MCF 10A (cell line): ENCODE data around the gene RPH3AL. TPM values are rescaled to one million over a fixed set of nuclear protein-coding genes. Genes with fewer than 3 reads are reported as not detected.

Experiments
- BruUV-seq: library from RNA; stranded (reverse); fragments of 400-500 nt; replicated peaks from 2 replicates; lab custom pipeline; 2021; lab: Mats Ljungman, UMichigan
- CTCF ChIA-PET: fragments of 300-600 bp; sonication (Branson Sonifier 250); formaldehyde crosslinking; extraction: SDS; loops from one replicate; lab custom pipeline; 2021; ENCODE audit warnings: antibody characterized with exemption, inconsistent platforms; lab: Yijun Ruan, JAX
- POLR2A ChIA-PET: fragments of 300-600, 350-650 bp; sonication (Branson Sonifier 250); formaldehyde crosslinking; extraction: SDS; loops from one replicate; lab custom pipeline; 2020; ENCODE audit warnings: antibody characterized with exemption, inconsistent platforms; lab: Yijun Ruan, JAX
- DNase-seq: peaks from one replicate; pipeline ENCODE4 v3.0.0-alpha.2; 2018; ENCODE audit not compliant: unreplicated experiment
- H3K27ac Mint-ChIP-seq: one replicate; pipeline ENCODE4 v1.8.0; 2022; ENCODE audit warnings: mild to moderate bottlenecking, low read depth, mixed read lengths; ENCODE audit not compliant: unreplicated experiment
- H3K27me3 Mint-ChIP-seq: one replicate; pipeline ENCODE4 v1.8.0; 2022; ENCODE audit warnings: mixed read lengths; ENCODE audit not compliant: insufficient read depth, unreplicated experiment
- H3K36me3 Mint-ChIP-seq: one replicate; pipeline ENCODE4 v1.8.0; 2022; ENCODE audit warnings: mild to moderate bottlenecking, moderate library complexity, mixed read lengths; ENCODE audit not compliant: insufficient read depth, unreplicated experiment
- H3K4me1 Mint-ChIP-seq: one replicate; pipeline ENCODE4 v1.8.0; 2022; ENCODE audit warnings: mixed read lengths; ENCODE audit not compliant: insufficient read depth, unreplicated experiment
- H3K4me3 Mint-ChIP-seq: one replicate; pipeline ENCODE4 v1.8.0; 2022; ENCODE audit warnings: mild to moderate bottlenecking, moderate library complexity, mixed read lengths; ENCODE audit not compliant: unreplicated experiment
- H3K9me3 Mint-ChIP-seq: one replicate; pipeline ENCODE4 v1.8.0; 2022; ENCODE audit warnings: mixed read lengths; ENCODE audit not compliant: unreplicated experiment
- CTCF ChIP-seq: fragments of 200-600 bp; IDR thresholded peaks from one replicate; pipeline ENCODE4 v1.8.0; 2022; ENCODE audit warnings: antibody characterized with exemption, mild to moderate bottlenecking; ENCODE audit not compliant: unreplicated experiment
- intact Hi-C: fragments of 100-400 bp; cut with micrococcal nuclease; formaldehyde crosslinking; loops from 2 replicates; pipeline ENCODE4 v1.14.1; 2022
- total RNA-seq: library from RNA; stranded (reverse); gene quantifications from 2 replicates; pipeline ENCODE4 v1.2.3, GENCODE V29; 2022

RPH3AL gene
- total RNA-seq, 1 experiment from 2014 or later = 0.89 TPM

GRCh38 chr17:178292-179065 is 174.1 kb downstream of the RPH3AL start:
- DNase-seq = no peak
- POLR2A ChIA-PET = no interaction called here
- Mint-ChIP-seq H3K27me3 (peaks cover 11% of the 10 kb centered on the region), H3K4me1 (no peaks in the 10 kb centered on the region), H3K27ac (no peak overlapping the region), H3K36me3 (no peaks in the 10 kb centered on the region), H3K4me3 (no peak overlapping the region), H3K9me3 (no peaks in the 10 kb centered on the region)
- no TSS peak for BruUV-seq
- TF ChIP-seq CTCF = no peak
- intact Hi-C loops = no loop called here
- CTCF ChIA-PET = interaction anchor here (0.6 to 0.8 kb wide), 2 partner anchors 208 to 522 kb away, joined by 3 to 4 read pairs; no protein-coding TSS in a partner anchor

- no TSS peak for BruUV-seq
- H3K9me3 Mint-ChIP-seq = no peaks in the 10 kb centered on the region
- H3K27ac Mint-ChIP-seq = no peak overlapping the region
- ChIA-PET CTCF (no interaction called here), POLR2A (no interaction called here)
- no peak overlapping the region for H3K4me3 Mint-ChIP-seq
- no peak for TF ChIP-seq CTCF
- intact Hi-C loops = no loop called here
- peaks cover 11% of the 10 kb centered on the region for H3K27me3 Mint-ChIP-seq
- no peaks in the 10 kb centered on the region for H3K36me3 Mint-ChIP-seq
- no peak for DNase-seq
- H3K4me1 Mint-ChIP-seq = no peaks in the 10 kb centered on the region
These were observed 174.8 kb downstream of the RPH3AL start for GRCh38 chr17:177762-178161.

GRCh38 chr17:177155-177554 is 175.5 kb downstream of the RPH3AL start:
- no TSS peak for BruUV-seq
- Mint-ChIP-seq H3K4me3 (no peak overlapping the region), H3K27me3 (peaks cover 6% of the 10 kb centered on the region), H3K9me3 (no peaks in the 10 kb centered on the region), H3K36me3 (no peaks in the 10 kb centered on the region), H3K4me1 (no peaks in the 10 kb centered on the region), H3K27ac (no peak overlapping the region)
- ChIA-PET POLR2A (no interaction called here), CTCF (interaction anchor here (0.6 kb wide), 1 partner anchor 576 kb away, joined by 5 read pairs; no protein-coding TSS in a partner anchor)
- intact Hi-C loops = no loop called here
- no peak for TF ChIP-seq CTCF
- no peak for DNase-seq

- DNase-seq = no peak
- Mint-ChIP-seq H3K4me3 (no peak overlapping the region), H3K27me3 (no peaks in the 10 kb centered on the region), H3K27ac (no peak overlapping the region), H3K36me3 (no peaks in the 10 kb centered on the region), H3K9me3 (no peaks in the 10 kb centered on the region), H3K4me1 (no peaks in the 10 kb centered on the region)
- TF ChIP-seq CTCF = no peak
- ChIA-PET CTCF (no interaction called here), POLR2A (interaction anchor here (0.7 kb wide), 1 partner anchor 10 kb away, joined by 3 read pairs; no protein-coding TSS in a partner anchor)
- BruUV-seq = no TSS peak
- intact Hi-C loops = no loop called here
These were observed 179.3 kb downstream of the RPH3AL start for GRCh38 chr17:173166-173911.
